GM19239 (cell line): ENCODE data around the gene SOAT2.
A peak's percentile ranks its signal among the peaks of the same experiment; 100 is the strongest.
"Not testable (repeated sequence)": the region's sequence is repeated elsewhere in the genome, so short reads cannot be mapped to it uniquely, and the experiment has no call there.

Experiments used
- DNase-seq: peaks from one replicate; pipeline ENCODE4 v3.0.0; 2011; ENCODE audit warnings: low spot score; ENCODE audit not compliant: insufficient read length
- FAIRE-seq: peaks from 2 replicates; lab custom pipeline; 2011; peaks lifted over from hg19 to GRCh38; lab: Jason Lieb, UNC

SOAT2 gene

DNA sequence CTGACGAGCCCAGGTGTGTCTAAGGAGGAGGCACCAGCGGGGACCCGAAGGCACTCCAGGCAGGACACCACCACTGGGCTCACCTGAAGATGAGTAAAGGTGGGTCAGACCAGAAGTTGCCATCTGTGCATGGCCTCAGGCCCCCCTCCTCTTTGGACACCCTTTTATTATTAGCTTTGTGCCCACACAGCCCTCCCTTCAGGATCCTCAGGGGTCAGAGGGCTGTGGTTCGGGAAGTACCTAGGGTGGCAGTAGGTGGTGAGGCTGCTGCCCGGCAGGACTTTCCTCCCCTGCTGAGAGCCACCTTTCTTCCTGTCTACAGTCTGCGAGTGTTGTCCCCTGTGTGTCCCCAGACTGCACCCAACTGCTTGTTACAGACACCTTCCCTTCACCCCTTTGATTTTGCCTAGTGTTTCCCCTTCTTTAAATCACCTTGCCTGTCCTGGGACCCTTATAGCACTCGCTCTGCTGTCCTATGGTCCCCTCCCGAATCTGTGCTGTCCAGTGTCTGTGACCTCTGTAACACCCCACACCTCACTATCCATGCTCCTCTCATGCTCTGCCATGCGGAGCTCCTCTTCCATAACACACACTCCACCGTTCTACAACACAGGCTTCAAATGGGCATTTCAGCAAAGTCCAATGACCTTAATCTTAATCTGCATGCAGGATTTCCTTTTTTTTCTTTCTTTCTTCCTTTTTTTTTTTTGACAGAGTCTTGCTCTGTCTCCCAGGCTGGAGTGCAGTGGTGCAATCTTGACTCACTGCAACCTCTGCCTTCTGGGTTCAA, 25.7 kb downstream of the SOAT2 start:
- no peak for DNase-seq
- no peak for FAIRE-seq

- FAIRE-seq (no peak), DNase-seq (no peak)
Measured at GRCh38 chr12:53131844-53132243, 28.6 kb downstream of the SOAT2 start.

- DNase-seq, result no peak
- no peak for FAIRE-seq
Measured at GRCh38 chr12:53133722-53134121, 30.4 kb downstream of the SOAT2 start.

GRCh38 chr12:53143355-53143754, 40.1 kb downstream of the SOAT2 start:
- DNase-seq (no peak), FAIRE-seq (no peak)

DNA sequence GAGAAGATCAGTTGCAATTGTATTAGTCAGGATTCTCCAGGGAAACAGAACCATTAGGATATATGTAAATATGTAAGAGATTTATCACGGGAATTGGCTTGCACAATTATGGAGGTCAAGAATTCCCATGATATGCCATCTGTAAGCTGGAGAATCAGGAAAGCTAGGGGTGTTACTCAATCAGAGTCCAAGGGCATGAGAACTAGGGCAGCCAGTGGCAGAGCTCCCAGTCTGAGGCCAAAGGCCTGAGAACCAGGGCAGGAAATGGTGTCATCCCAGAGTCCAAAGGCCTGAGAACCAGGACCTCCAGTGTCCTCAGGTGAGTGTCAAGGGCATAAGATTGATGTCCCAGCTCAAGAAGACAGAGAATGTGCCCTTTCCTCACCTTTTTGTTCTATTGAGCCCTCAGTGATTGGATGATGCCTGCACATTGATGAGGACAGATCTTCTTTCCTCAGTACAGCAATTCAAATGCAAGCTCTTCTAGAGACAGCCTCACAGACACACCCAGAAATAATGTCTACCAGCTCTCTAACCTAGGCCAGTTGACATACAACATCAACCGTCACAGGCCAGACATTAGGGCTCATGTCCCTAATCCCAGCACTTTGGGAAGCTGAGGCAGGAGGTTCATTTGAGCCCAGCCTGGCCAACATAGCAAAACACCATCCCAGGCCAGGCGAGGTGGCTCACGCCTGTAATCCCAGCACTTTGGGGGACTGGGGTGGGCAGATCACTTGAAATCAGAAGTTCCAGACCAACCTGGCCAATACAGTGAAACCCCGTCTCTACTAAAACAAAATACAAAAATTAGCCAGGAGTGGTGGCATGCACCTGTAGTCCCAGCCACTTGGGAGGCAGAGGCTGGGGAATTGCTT, 42.3 kb downstream of the SOAT2 start:
- DNase-seq (no peak), FAIRE-seq (no peak)

DNA sequence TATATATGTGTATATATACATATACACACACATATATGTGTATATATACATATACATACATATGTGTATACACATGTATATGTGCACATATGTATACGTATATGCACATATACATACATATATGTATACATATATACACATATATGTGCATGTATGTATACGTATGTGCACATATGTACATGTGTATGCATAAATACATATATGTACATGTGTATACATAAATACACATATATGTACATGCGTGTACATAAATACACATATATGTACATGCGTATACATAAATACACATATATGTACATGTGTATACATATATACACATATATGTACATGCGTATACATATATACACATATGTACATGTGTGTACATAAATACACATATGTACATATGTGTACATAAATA, 43.9 kb downstream of the SOAT2 start:
- FAIRE-seq (no peak), DNase-seq (no peak)

- no peak for FAIRE-seq
- no peak for DNase-seq
Measured at GRCh38 chr12:53147653-53148052, 44.4 kb downstream of the SOAT2 start.

- DNase-seq (no peak), FAIRE-seq (no peak)
Measured at GRCh38 chr12:53151039-53151438, 47.8 kb downstream of the SOAT2 start.

DNA sequence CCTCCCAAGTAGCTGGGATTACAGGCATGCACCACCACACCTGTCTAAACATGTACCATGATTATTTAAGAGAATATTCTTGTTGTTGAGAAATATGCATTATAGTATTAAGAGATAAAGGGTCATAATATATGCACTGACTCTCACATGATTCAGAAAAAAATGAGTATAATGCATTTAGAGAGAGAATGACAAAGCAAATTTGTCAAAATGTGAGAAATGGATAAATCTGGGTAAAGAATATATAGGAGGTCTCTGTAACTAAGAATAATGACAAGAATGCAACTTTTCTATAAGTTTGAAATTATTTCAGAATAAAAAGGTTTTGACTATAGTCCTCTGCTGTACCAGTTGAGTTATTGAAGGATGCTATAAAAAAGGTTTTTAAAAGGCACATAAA, 49.1 kb downstream of the SOAT2 start:
- no peak for FAIRE-seq
- no peak for DNase-seq

DNA sequence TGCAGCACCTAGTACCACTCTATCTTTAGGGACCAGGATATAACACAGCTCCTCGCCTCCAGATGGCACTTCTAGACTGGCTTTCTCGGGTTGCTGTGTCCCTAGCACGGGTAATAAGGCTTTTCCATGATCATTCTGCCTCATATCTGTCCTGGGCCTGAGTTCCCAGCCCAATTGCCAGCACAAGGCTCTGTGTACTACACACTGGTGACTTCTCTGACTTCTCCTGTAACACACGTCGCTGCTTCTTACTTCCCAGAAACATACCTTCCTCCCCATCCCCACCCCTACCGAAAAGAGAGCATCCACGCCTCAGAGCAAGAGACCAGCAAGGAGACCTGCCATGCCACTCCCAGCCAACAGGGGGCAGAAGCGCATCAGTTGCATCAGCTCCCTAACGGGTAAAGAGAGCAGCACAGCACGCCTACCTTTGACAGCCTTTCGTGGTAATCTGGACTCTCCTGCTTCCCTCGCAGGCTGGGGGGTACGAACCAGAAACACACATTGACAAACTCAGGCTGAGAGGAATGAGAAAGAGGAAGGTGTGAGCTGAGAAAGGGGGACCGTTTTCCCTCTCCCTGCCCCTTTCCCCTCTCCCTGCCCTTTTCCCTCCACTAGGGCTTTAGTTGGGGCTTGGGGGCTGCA, 56.0 kb downstream of the SOAT2 start:
- peak; percentile 94 for FAIRE-seq
- DNase-seq, result peak; percentile 94

- FAIRE-seq (no peak), DNase-seq (no peak)
Measured at GRCh38 chr12:53160000-53160399, 56.7 kb downstream of the SOAT2 start.

DNA sequence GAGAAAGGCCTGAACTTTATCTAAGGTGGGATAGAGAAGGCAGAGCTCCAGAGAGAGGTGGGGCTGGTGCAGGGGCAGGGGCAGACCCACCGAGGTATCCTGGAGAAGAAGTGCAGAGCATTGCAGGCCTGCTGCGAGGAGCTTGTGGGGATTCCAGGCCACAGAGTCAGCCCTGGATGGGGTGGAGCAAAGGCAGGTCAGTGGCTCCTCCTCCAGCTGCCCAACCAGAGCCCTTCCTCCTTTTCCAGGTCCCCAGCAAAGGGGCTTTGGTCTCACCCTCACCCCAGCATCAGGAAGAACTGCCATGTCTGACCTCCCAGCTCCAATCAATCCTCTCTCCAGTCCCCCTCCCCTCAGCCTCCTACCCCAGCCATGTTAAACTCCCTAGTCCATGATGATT, 57.4 kb downstream of the SOAT2 start:
- no peak for DNase-seq
- no peak for FAIRE-seq

- no peak for FAIRE-seq
- DNase-seq, result no peak
Measured at GRCh38 chr12:53161119-53161911, 58.0 kb downstream of the SOAT2 start.

GRCh38 chr12:53163008-53163407, 59.7 kb downstream of the SOAT2 start:
- not testable (repeated sequence) for DNase-seq, FAIRE-seq

DNA sequence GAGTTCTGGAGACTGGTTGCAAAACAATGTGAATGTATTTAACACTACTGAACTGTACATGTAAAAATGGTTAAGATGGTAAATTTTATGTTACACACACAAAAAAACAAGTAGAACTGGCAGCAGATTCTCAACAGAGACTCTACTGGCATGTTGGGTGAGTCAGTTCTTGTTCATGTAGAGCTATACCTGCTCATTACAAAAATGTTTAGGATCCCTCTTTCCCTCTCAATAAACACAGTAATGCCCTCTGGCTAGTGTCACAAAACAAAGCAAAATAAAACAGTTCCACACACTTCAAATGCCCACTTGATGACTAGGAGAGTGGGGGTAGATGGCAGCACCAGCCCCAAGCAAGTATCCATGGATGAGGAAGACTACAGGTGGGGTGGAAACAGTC, 63.6 kb downstream of the SOAT2 start:
- no peak for FAIRE-seq
- DNase-seq, result no peak

- no peak for FAIRE-seq
Measured at GRCh38 chr12:53169644-53170043, 66.4 kb downstream of the SOAT2 start.

DNA sequence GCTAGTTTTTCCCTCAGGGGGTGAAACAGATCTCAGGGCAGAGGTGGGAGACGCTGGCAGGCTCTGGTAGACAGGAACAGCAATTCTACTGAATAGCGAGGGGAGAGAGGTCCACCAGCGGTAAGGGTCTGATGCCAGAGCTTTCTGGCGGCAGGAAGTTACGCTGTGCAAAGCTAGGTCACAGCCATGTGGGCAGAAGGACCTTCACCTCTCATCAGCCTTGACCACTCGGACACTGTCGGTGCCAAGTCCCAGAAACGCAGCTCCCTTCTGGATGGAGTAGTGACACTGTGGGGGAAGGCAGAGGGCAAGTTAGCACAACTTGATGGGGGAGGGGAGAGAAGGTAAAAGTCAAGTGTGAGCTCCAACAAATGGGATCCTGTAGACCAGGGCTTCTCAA, 66.9 kb downstream of the SOAT2 start:
- DNase-seq, result no peak
- no peak for FAIRE-seq

More at GRCh38 chr12:53169644-53170043, 66.4 kb downstream of the SOAT2 start:
- no peak for DNase-seq

GRCh38 chr12:53170876-53171724, 67.8 kb downstream of the SOAT2 start:
- FAIRE-seq (no peak), DNase-seq (no peak)

GRCh38 chr12:53171725-53172329, 68.5 kb downstream of the SOAT2 start:
- FAIRE-seq, result no peak
- no peak for DNase-seq
